Ishikawa (cell line): ENCODE data around the gene CD274.
A peak's percentile ranks its signal among the peaks of the same experiment; 100 is the strongest.

Experiments
- CEBPB ChIP-seq: IDR thresholded peaks from 2 replicates; pipeline ENCODE4 v1.6.1; 2012
- CREB1 ChIP-seq: IDR thresholded peaks from 2 replicates; pipeline ENCODE4 v1.6.1; 2012; ENCODE audit warnings: low read depth
- EGR1 ChIP-seq: IDR thresholded peaks from 2 replicates; pipeline ENCODE4 v1.6.1; 2012
- EP300 ChIP-seq: IDR thresholded peaks from 2 replicates; pipeline ENCODE4 v1.6.1; 2012; ENCODE audit warnings: borderline replicate concordance
- FOXM1 ChIP-seq: IDR thresholded peaks from 2 replicates; pipeline ENCODE4 v1.6.1; 2012; ENCODE audit warnings: low read depth, borderline replicate concordance
- MAX ChIP-seq: IDR thresholded peaks from 2 replicates; pipeline ENCODE4 v1.6.1; 2012
- NFIC ChIP-seq: IDR thresholded peaks from 2 replicates; pipeline ENCODE4 v1.6.1; 2012
- RAD21 ChIP-seq: IDR thresholded peaks from 2 replicates; pipeline ENCODE4 v1.6.1; 2012; ENCODE audit warnings: low read depth
- REST ChIP-seq: IDR thresholded peaks from 2 replicates; pipeline ENCODE4 v1.6.1; 2012; ENCODE audit warnings: low read depth, mild to moderate bottlenecking
- TAF1 ChIP-seq: IDR thresholded peaks from 2 replicates; pipeline ENCODE4 v1.6.1; 2012; ENCODE audit warnings: low read depth, mild to moderate bottlenecking
- TCF12 ChIP-seq: IDR thresholded peaks from 2 replicates; pipeline ENCODE4 v1.6.1; 2012; ENCODE audit warnings: low read depth
- TEAD4 ChIP-seq: IDR thresholded peaks from 2 replicates; pipeline ENCODE4 v1.6.1; 2012
- YY1 ChIP-seq: IDR thresholded peaks from 2 replicates; pipeline ENCODE4 v1.6.1; 2012; ENCODE audit warnings: low read depth
- ZBTB7A ChIP-seq: IDR thresholded peaks from 2 replicates; pipeline ENCODE4 v1.6.1; 2012; ENCODE audit warnings: low read depth
- TF ChIP-seq, protein P1 (sequence below): IDR thresholded peaks from 2 replicates; pipeline ENCODE4 v1.6.1; 2012

CD274 gene

DNA sequence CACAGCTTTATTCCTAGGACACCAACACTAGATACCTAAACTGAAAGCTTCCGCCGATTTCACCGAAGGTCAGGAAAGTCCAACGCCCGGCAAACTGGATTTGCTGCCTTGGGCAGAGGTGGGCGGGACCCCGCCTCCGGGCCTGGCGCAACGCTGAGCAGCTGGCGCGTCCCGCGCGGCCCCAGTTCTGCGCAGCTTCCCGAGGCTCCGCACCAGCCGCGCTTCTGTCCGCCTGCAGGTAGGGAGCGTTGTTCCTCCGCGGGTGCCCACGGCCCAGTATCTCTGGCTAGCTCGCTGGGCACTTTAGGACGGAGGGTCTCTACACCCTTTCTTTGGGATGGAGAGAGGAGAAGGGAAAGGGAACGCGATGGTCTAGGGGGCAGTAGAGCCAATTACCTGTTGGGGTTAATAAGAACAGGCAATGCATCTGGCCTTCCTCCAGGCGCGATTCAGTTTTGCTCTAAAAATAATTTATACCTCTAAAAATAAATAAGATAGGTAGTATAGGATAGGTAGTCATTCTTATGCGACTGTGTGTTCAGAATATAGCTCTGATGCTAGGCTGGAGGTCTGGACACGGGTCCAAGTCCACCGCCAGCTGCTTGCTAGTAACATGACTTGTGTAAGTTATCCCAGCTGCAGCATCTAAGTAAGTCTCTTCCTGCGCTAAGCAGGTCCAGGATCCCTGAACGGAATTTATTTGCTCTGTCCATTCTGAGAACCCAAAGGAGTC is at the start of gene CD274:
TSS of gene CD274 (plus strand) at position 184 of the 733 bp plus-strand sequence. CDS start 5,572 bp downstream, outside the sequence.
- peak; percentile 30; the same call in 1 of the 2 replicates for TF ChIP-seq RAD21
- TF ChIP-seq, protein P1, sequence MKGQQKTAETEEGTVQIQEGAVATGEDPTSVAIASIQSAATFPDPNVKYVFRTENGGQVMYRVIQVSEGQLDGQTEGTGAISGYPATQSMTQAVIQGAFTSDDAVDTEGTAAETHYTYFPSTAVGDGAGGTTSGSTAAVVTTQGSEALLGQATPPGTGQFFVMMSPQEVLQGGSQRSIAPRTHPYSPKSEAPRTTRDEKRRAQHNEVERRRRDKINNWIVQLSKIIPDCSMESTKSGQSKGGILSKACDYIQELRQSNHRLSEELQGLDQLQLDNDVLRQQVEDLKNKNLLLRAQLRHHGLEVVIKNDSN: no peak

DNA sequence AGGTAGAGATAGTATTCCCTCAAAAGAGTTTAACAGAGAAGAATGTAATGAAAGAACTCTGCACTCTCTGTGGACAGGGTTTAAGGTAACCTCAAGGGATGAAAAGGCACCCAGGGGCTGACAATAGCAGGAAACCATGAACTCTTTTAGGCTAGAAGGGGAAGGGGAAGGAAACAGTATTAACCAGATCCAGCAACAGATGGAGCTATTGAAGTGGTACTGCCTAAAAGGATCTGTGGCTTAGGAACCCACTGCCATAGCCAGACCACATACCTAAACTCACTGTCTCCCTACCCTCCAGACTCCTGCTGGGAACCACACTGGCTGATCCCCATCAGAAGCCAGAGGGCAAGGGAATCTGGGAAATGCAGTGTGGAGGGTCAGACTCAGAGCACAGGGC is 48.1 kb upstream of the CD274 start:
- TF ChIP-seq MAX (no peak), TCF12 (no peak), CREB1 (no peak), TAF1 (no peak)
- TF ChIP-seq, protein P1: no peak

DNA sequence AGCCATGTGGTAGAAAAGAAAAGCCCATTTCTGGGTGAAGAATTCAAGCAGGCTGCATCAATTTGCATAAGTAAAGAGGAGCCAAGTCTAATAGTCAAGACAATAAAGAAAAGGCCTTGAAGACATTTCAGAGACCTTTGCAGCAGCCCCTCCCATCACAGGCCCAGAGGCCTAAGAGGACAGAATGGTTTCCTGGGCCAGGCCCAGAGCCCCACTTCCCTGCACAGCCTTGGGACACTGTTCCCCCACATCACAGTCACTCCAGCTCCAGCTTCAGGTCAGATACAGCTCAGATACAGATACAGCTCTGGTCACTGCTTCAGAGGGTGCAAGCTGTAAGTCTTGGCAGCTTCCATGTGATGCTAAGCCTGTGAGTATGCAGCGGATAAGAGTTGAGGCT is 41.7 kb upstream of the CD274 start:
- TF ChIP-seq YY1 (no peak), CEBPB (no peak), MAX (no peak), EGR1 (no peak), CREB1 (no peak), FOXM1 (no peak), TEAD4 (no peak), REST (no peak), TAF1 (no peak)

DNA sequence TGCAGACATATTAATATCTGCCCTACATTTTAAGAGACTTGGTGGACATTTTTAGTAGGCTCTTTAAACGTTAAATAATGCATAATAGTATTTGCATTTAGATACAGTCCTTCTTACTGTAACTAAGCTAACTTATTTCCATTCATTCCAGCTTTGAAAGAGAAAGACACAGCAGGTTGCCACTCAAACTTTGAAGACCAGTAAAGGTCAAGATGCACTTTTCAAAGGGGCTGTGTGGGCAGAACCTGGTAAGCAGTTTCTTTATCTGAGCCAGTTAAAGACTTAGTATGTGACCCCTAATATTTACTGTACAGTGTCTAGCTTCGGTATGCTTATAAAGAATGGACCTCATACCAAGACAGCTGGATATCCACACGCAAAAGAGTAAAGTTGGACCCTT is 33.4 kb upstream of the CD274 start:
- TF ChIP-seq REST (no peak), CREB1 (no peak), RAD21 (no peak), NFIC (no peak), MAX (no peak), EGR1 (no peak), FOXM1 (no peak), EP300 (no peak), ZBTB7A (no peak), CEBPB (no peak), YY1 (no peak), TAF1 (no peak), TEAD4 (no peak), TCF12 (no peak)
- TF ChIP-seq, protein P1: no peak

GRCh38 chr9:5418481-5418880 is 31.9 kb upstream of the CD274 start:
- TF ChIP-seq TEAD4: no peak
- TF ChIP-seq YY1: no peak
- 0 out of 2 replicates have a peak, but pooled peaks have one; percentile 23 for TF ChIP-seq REST
- TF ChIP-seq TAF1: no peak
- TF ChIP-seq NFIC: no peak
